ENCODE data around the gene SAMD13. TPM values are rescaled to one million over a fixed set of nuclear protein-coding genes. Genes with fewer than 3 reads are reported as not detected.

The SAMD13 gene
- total and polyA plus RNA-seq, 2 donors (not counting 1 experiment from before 2014, with no cell fraction given) = 0.42 TPM; not detected in 1

GRCh38 chr1:84253891-84254290, 47.6 kb upstream of the SAMD13 start:
- Histone ChIP-seq H3K9me3 (ENCODE audit: control extremely low read depth in 1 of 3, control insufficient read depth in 2 of 3, insufficient read depth in 1 of 3, low read length in 2 of 3) (peaks cover 0 to 6% (median 2%) of the 10 kb centered on the region in 3 donors), H3K79me2 (ENCODE audit: control insufficient read depth, insufficient read depth, low read length) (no peaks in the 10 kb centered on the region), H3K9ac (ENCODE audit: low read length) (no peak overlapping the region), H3K4me3 (ENCODE audit: control extremely low read depth in 1 of 5, extremely low read depth in 1 of 5, insufficient read depth in 1 of 5, low read depth in 2 of 5, low read length in 4 of 5) (no peak overlapping the region), H3K27ac (ENCODE audit: low read length in 2 of 2) (no peak overlapping the region), H2AFZ (ENCODE audit: insufficient read depth, low read depth, low read length, poor library complexity, severe bottlenecking) (no peak overlapping the region), H3K36me3 (replicated peaks in 1 of 2; ENCODE audit: control extremely low read depth in 1 of 2, control insufficient read depth in 1 of 2, extremely low read depth in 1 of 2, insufficient read depth in 2 of 2, low read length in 1 of 2) (no peaks in the 10 kb centered on the region), H4K20me1 (ENCODE audit: control insufficient read depth, insufficient read depth, low read length, poor library complexity, severe bottlenecking) (no peaks in the 10 kb centered on the region), H3K4me2 (replicated peaks; ENCODE audit: low read depth, low read length, poor library complexity, severe bottlenecking) (no peak overlapping the region), H3K4me1 (ENCODE audit: control insufficient read depth in 2 of 2, insufficient read depth in 2 of 2, low read length in 2 of 2) (no peaks in the 10 kb centered on the region), H3K27me3 (replicated peaks in 1 of 4; ENCODE audit: control extremely low read depth in 1 of 4, control insufficient read depth in 3 of 4, insufficient read depth in 4 of 4, low read length in 3 of 4) (no peaks in the 10 kb centered on the region)
- DNase-seq = no peak
- Mint-ChIP-seq H3K27ac (no peak overlapping the region), H3K27me3 (no peaks in the 10 kb centered on the region), H3K4me1 (no peaks in the 10 kb centered on the region), H3K4me3 (no peak overlapping the region), H3K9me3 (ENCODE audit: insufficient read depth) (peaks cover 10% of the 10 kb centered on the region)
- 90% methylated on average over 4 of the region's 4 CpGs for WGBS (ENCODE audit: insufficient coverage)
- ATAC-seq (ENCODE audit: low read depth) = no peak
- intact Hi-C loops (cut with micrococcal nuclease) = no loop called here
- TF ChIP-seq EZH2 (IDR thresholded peaks at IDR 0.05; ENCODE audit: borderline replicate concordance, insufficient read depth, low read depth, low read length, poor library complexity, severe bottlenecking) (no peak), CTCF (IDR thresholded peaks at IDR 0.05) (no peak)
- ChIA-PET CTCF (no interaction called here), POLR2A (no interaction called here)

- no peaks in the 10 kb centered on the region for H3K27me3 ChIP-seq (replicated peaks in 1 of 4; ENCODE audit: control extremely low read depth in 1 of 4, control insufficient read depth in 3 of 4, insufficient read depth in 4 of 4, low read length in 3 of 4)
- H3K79me2 ChIP-seq (ENCODE audit: control insufficient read depth, insufficient read depth, low read length) = no peaks in the 10 kb centered on the region
- ChIA-PET CTCF (no interaction called here), POLR2A (no interaction called here)
- Mint-ChIP-seq H3K9me3 (ENCODE audit: insufficient read depth) (peaks cover 10% of the 10 kb centered on the region), H3K4me1 (no peaks in the 10 kb centered on the region), H3K27me3 (no peaks in the 10 kb centered on the region), H3K27ac (no peak overlapping the region), H3K4me3 (no peak overlapping the region)
- H2AFZ ChIP-seq (ENCODE audit: insufficient read depth, low read depth, low read length, poor library complexity, severe bottlenecking) = no peak overlapping the region
- no peaks in the 10 kb centered on the region for H3K36me3 ChIP-seq (replicated peaks in 1 of 2; ENCODE audit: control extremely low read depth in 1 of 2, control insufficient read depth in 1 of 2, extremely low read depth in 1 of 2, insufficient read depth in 2 of 2, low read length in 1 of 2)
- ATAC-seq (ENCODE audit: low read depth) = no peak
- H3K27ac ChIP-seq (ENCODE audit: low read length in 2 of 2) = no peak overlapping the region
- no peak overlapping the region for H3K9ac ChIP-seq (ENCODE audit: low read length)
- 88% methylated on average over 1 of the region's 2 CpGs for WGBS (ENCODE audit: insufficient coverage)
- intact Hi-C loops (cut with micrococcal nuclease) = no loop called here
- no peak overlapping the region for H3K4me3 ChIP-seq (ENCODE audit: control extremely low read depth in 1 of 5, extremely low read depth in 1 of 5, insufficient read depth in 1 of 5, low read depth in 2 of 5, low read length in 4 of 5)
- H3K4me1 ChIP-seq (ENCODE audit: control insufficient read depth in 2 of 2, insufficient read depth in 2 of 2, low read length in 2 of 2) = no peaks in the 10 kb centered on the region
- no peaks in the 10 kb centered on the region for H4K20me1 ChIP-seq (ENCODE audit: control insufficient read depth, insufficient read depth, low read length, poor library complexity, severe bottlenecking)
- TF ChIP-seq EZH2 (IDR thresholded peaks at IDR 0.05; ENCODE audit: borderline replicate concordance, insufficient read depth, low read depth, low read length, poor library complexity, severe bottlenecking) (no peak), CTCF (IDR thresholded peaks at IDR 0.05) (no peak)
- H3K9me3 ChIP-seq (ENCODE audit: control extremely low read depth in 1 of 3, control insufficient read depth in 2 of 3, insufficient read depth in 1 of 3, low read length in 2 of 3) = peaks cover 0 to 6% (median 2%) of the 10 kb centered on the region in 3 donors
- H3K4me2 ChIP-seq (replicated peaks; ENCODE audit: low read depth, low read length, poor library complexity, severe bottlenecking) = no peak overlapping the region
- no peak for DNase-seq
These were observed 46.7 kb upstream of the SAMD13 start for GRCh38 chr1:84254703-84255238.

Measured in B cell (primary cell).